Endothelial cell of umbilical vein (primary cell): ENCODE measurements around the gene NRP2. TPM values are rescaled to one million over a fixed set of nuclear protein-coding genes. Genes with fewer than 3 reads are reported as not detected.

Experiments
- BruUV-seq: library from RNA; stranded (reverse); fragments of 400-500 nt; replicated peaks from 2 replicates; lab custom pipeline; 2021; lab: Mats Ljungman, UMichigan
- CTCF ChIA-PET: fragments of 300-600, 350-600 bp; sonication (Branson Sonifier 250); formaldehyde crosslinking; loops from one replicate; lab custom pipeline; 2021; ENCODE audit warnings: antibody characterized with exemption, inconsistent platforms; lab: Charles Lee
- POLR2A ChIA-PET: fragments of 300-600, 350-600 bp; sonication (Branson Sonifier 250); formaldehyde crosslinking; loops from one replicate; lab custom pipeline; 2021; ENCODE audit warnings: antibody characterized with exemption, inconsistent platforms; lab: Charles Lee
- DNase-seq: peaks from one replicate; pipeline ENCODE4 v3.0.0-alpha.2; 2011; ENCODE audit warnings: low read depth, low spot score
- FAIRE-seq: peaks from 2 replicates; lab custom pipeline; 2011; peaks lifted over from hg19 to GRCh38; lab: Jason Lieb, UNC
- H2AFZ ChIP-seq: 2 replicates; pipeline ENCODE4 v1.6.0; 2012; ENCODE audit warnings: low read depth, low read length, control low read depth, inconsistent platforms
- H3K27ac ChIP-seq: 2 replicates; pipeline ENCODE4 v1.5.1; 2011; ENCODE audit warnings: low read depth, mild to moderate bottlenecking, control low read depth, low read length, moderate library complexity; ENCODE audit not compliant: insufficient read depth
- H3K27me3 ChIP-seq, 2 experiments: 2 replicates each; pipeline versions ENCODE4 v1.6.0 to v1.6.1; 2011; ENCODE audit warnings: low read length in 2 of 2, mixed read lengths in 1 of 2; ENCODE audit not compliant: control insufficient read depth in 2 of 2, insufficient read depth in 2 of 2
- H3K36me3 ChIP-seq, 2 experiments: 2 replicates in 1 of 2; 3 replicates in 1 of 2; pipeline ENCODE4 v1.5.1; 2011; ENCODE audit warnings: low read length in 2 of 2, mild to moderate bottlenecking in 1 of 2, moderate library complexity in 1 of 2; ENCODE audit not compliant: control insufficient read depth in 2 of 2, insufficient read depth in 2 of 2; ENCODE audit errors: extremely low read depth in 1 of 2
- H3K4me1 ChIP-seq: 3 replicates; pipeline ENCODE4 v1.5.1; 2011; ENCODE audit warnings: mild to moderate bottlenecking, low read length; ENCODE audit not compliant: control insufficient read depth, insufficient read depth; ENCODE audit errors: extremely low read depth
- H3K4me2 ChIP-seq: 2 replicates; pipeline ENCODE4 v1.6.1; 2011; ENCODE audit warnings: low read length, control low read depth, mixed read lengths; ENCODE audit not compliant: insufficient read depth
- H3K4me3 ChIP-seq, 3 experiments: fragments of 200-600 bp in 1 of 3; sonication (generic), shearing (Covaris generic) in 1 of 3; replicated peaks in 1 of 3; 2 replicates each; pipeline ENCODE4 v1.5.1; 2011 to 2016; ENCODE audit warnings: control low read depth in 3 of 3, low read length in 3 of 3, mild to moderate bottlenecking in 2 of 3, inconsistent platforms in 1 of 3, low read depth in 1 of 3, moderate library complexity in 1 of 3; ENCODE audit not compliant: insufficient read depth in 1 of 3
- H3K79me2 ChIP-seq: 2 replicates; pipeline ENCODE4 v1.6.0; 2012; ENCODE audit warnings: low read length, inconsistent platforms; ENCODE audit not compliant: control insufficient read depth, insufficient read depth
- H3K9ac ChIP-seq: replicated peaks from 2 replicates; pipeline ENCODE3; 2011; ENCODE audit warnings: low read length, control low read depth; ENCODE audit not compliant: insufficient read depth; ENCODE audit errors: extremely low read depth
- H3K9me1 ChIP-seq: replicated peaks from 3 replicates; pipeline ENCODE4 v1.6.0; 2011; ENCODE audit warnings: mild to moderate bottlenecking, low read length; ENCODE audit not compliant: control insufficient read depth, insufficient read depth; ENCODE audit errors: extremely low read depth
- H3K9me3 ChIP-seq: replicated peaks from 2 replicates; pipeline ENCODE4 v1.5.1; 2012; ENCODE audit warnings: low read length, inconsistent platforms; ENCODE audit not compliant: control insufficient read depth, insufficient read depth
- H4K20me1 ChIP-seq: replicated peaks from 2 replicates; pipeline ENCODE3; 2011; ENCODE audit warnings: mild to moderate bottlenecking, low read length; ENCODE audit not compliant: control insufficient read depth, insufficient read depth; ENCODE audit errors: extremely low read depth
- EZH2 ChIP-seq: IDR thresholded peaks from 2 replicates; pipeline ENCODE4 v1.6.1; 2012; ENCODE audit warnings: borderline replicate concordance, low read depth, mild to moderate bottlenecking, moderate library complexity, low read length, inconsistent platforms; ENCODE audit not compliant: severe bottlenecking
- FOS ChIP-seq: IDR thresholded peaks from 2 replicates; pipeline ENCODE4 v1.6.1; 2011; ENCODE audit warnings: mild to moderate bottlenecking, low read length, moderate library complexity, borderline replicate concordance; ENCODE audit not compliant: insufficient read depth
- GATA2 ChIP-seq: IDR thresholded peaks from 2 replicates; pipeline ENCODE4 v1.7.0; 2011; ENCODE audit warnings: low read depth, mild to moderate bottlenecking, moderate library complexity, mixed read lengths, low read length; ENCODE audit not compliant: insufficient read length, insufficient read depth
- JUN ChIP-seq: IDR thresholded peaks from 2 replicates; pipeline ENCODE4 v1.6.1; 2011; ENCODE audit warnings: borderline replicate concordance, low read depth; ENCODE audit not compliant: insufficient read length, insufficient read depth
- MAX ChIP-seq: IDR thresholded peaks from 2 replicates; pipeline ENCODE4 v1.6.1; 2011; ENCODE audit not compliant: insufficient read depth, insufficient read length
- MYC ChIP-seq: IDR thresholded peaks from one replicate; pipeline ENCODE4 v1.6.1; 2011; ENCODE audit warnings: mild to moderate bottlenecking, low read depth, low read length
- POLR2A ChIP-seq: IDR thresholded peaks from 2 replicates; pipeline ENCODE4 v1.6.1; 2012; ENCODE audit warnings: low read depth, mild to moderate bottlenecking, control low read depth, low read length
- POLR2AphosphoS5 ChIP-seq: IDR thresholded peaks from 2 replicates; pipeline ENCODE4 v1.6.1; 2012; ENCODE audit warnings: low read depth, mild to moderate bottlenecking, control low read depth, low read length, moderate library complexity; ENCODE audit not compliant: insufficient read depth
- dilution Hi-C: fragments of 300-500 bp; cut with MboI; formaldehyde crosslinking; loops from one replicate; pipeline ENCODE4 v1.15.0; 2019; ENCODE audit warnings: low sequenced_read_pairs; ENCODE audit not compliant: extremely low pct_ligation_motif_present
- intact Hi-C: fragments of 100-400 bp; cut with micrococcal nuclease; formaldehyde crosslinking; loops from one replicate; pipeline ENCODE4 v1.10.0; 2022
- polyA plus RNA-seq, 4 experiments: library from polyadenylated mRNA; depleted of rRNA in 3 of 4; stranded (reverse) in 3 of 4; unstranded in 1 of 4; fragments of >200 nt; gene quantifications; 2 replicates each; pipeline versions ENCODE4 v1.2.1 to v1.2.3, GENCODE V29; 2011 to 2012; ENCODE audit warnings: missing spikeins in 1 of 4
- total RNA-seq: library from RNA; stranded (reverse); gene quantifications from 2 replicates; pipeline ENCODE4 v1.2.3, GENCODE V29; 2021
- TF ChIP-seq, protein P1 (sequence below), 2 donors: IDR thresholded peaks; 1 replicate in 1 of 2; 2 replicates in 1 of 2; pipeline ENCODE4 v1.5.1; 2011; ENCODE audit warnings: low read length in 2 of 2, mild to moderate bottlenecking in 2 of 2, moderate library complexity in 2 of 2, control low read depth in 1 of 2, inconsistent platforms in 1 of 2, low read depth in 1 of 2; ENCODE audit not compliant: insufficient read depth in 1 of 2; ENCODE audit errors: extremely low read depth in 1 of 2

The NRP2 gene
- total and polyA plus RNA-seq, 2 donors (not counting 3 experiments of a cell fraction or from before 2014, with no cell fraction given): 160 to 240 TPM

DNA sequence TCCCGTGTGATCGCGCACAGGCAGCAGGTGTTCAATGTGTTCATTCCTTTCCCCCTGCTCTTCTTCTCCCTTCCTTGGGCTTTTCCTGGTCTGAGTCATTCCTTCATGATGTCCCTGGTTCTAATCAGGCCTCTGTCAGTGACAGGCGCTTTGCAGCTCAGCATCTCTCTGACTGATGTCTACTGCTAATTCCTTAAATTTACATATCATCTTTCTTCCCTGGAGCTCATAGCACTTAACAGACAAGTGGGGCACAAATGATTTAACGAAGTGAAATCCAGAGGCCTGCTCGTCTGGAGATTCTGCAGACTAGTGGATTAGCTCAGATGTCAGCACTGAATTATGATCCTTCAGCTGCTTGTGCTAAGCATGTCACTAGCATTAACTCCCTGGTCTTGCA is 77.9 kb downstream of the NRP2 start:
- FAIRE-seq (no peak), DNase-seq (no peak)
- no peaks in the 10 kb centered on the region for H3K9me3 ChIP-seq
- CTCF ChIA-PET: no interaction called here
- no peak overlapping the region for H3K9ac ChIP-seq
- TF ChIP-seq POLR2AphosphoS5 (no peak), JUN (no peak), POLR2A (no peak), MAX (no peak), GATA2 (no peak), MYC (no peak), EZH2 (no peak), FOS (no peak)
- TF ChIP-seq, protein P1, sequence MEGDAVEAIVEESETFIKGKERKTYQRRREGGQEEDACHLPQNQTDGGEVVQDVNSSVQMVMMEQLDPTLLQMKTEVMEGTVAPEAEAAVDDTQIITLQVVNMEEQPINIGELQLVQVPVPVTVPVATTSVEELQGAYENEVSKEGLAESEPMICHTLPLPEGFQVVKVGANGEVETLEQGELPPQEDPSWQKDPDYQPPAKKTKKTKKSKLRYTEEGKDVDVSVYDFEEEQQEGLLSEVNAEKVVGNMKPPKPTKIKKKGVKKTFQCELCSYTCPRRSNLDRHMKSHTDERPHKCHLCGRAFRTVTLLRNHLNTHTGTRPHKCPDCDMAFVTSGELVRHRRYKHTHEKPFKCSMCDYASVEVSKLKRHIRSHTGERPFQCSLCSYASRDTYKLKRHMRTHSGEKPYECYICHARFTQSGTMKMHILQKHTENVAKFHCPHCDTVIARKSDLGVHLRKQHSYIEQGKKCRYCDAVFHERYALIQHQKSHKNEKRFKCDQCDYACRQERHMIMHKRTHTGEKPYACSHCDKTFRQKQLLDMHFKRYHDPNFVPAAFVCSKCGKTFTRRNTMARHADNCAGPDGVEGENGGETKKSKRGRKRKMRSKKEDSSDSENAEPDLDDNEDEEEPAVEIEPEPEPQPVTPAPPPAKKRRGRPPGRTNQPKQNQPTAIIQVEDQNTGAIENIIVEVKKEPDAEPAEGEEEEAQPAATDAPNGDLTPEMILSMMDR (IDR thresholded peaks at IDR 0.05; ENCODE audit: extremely low read depth in 1 of 2, insufficient read depth in 1 of 2, low read depth in 1 of 2, low read length in 2 of 2): no peak
- H3K27me3 ChIP-seq: no peaks in the 10 kb centered on the region
- H3K4me2 ChIP-seq: no peak overlapping the region
- no peak overlapping the region for H3K27ac ChIP-seq
- peaks cover 0 to 30% of the 10 kb centered on the region in 2 experiments for H3K36me3 ChIP-seq
- H2AFZ ChIP-seq: no peak overlapping the region
- no peaks in the 10 kb centered on the region for H4K20me1 ChIP-seq
- no peaks in the 10 kb centered on the region for H3K79me2 ChIP-seq
- intact Hi-C loops (no loop called here), dilution Hi-C loops (no loop called here)
- no peak overlapping the region for H3K4me3 ChIP-seq
- H3K9me1 ChIP-seq: no peaks in the 10 kb centered on the region
- POLR2A ChIA-PET: no interaction called here
- peaks cover 37% of the 10 kb centered on the region for H3K4me1 ChIP-seq
- no TSS peak for BruUV-seq
